T-helper 1 cell (primary cell): Measurements from ENCODE around the gene CCR7.

Source experiments
- DNase-seq, 5 donors: peaks; one replicate each; pipeline ENCODE4 v3.0.0-alpha.2; 2012 to 2020
- total RNA-seq, 4 donors: gene quantifications; one replicate each; lab custom pipeline; 2026; lab: John Stamatoyannopoulos, UW

CCR7 gene, protein sequence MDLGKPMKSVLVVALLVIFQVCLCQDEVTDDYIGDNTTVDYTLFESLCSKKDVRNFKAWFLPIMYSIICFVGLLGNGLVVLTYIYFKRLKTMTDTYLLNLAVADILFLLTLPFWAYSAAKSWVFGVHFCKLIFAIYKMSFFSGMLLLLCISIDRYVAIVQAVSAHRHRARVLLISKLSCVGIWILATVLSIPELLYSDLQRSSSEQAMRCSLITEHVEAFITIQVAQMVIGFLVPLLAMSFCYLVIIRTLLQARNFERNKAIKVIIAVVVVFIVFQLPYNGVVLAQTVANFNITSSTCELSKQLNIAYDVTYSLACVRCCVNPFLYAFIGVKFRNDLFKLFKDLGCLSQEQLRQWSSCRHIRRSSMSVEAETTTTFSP
- 119 to 236 (median 175) reads per million in 4 donors for total RNA-seq

DNA sequence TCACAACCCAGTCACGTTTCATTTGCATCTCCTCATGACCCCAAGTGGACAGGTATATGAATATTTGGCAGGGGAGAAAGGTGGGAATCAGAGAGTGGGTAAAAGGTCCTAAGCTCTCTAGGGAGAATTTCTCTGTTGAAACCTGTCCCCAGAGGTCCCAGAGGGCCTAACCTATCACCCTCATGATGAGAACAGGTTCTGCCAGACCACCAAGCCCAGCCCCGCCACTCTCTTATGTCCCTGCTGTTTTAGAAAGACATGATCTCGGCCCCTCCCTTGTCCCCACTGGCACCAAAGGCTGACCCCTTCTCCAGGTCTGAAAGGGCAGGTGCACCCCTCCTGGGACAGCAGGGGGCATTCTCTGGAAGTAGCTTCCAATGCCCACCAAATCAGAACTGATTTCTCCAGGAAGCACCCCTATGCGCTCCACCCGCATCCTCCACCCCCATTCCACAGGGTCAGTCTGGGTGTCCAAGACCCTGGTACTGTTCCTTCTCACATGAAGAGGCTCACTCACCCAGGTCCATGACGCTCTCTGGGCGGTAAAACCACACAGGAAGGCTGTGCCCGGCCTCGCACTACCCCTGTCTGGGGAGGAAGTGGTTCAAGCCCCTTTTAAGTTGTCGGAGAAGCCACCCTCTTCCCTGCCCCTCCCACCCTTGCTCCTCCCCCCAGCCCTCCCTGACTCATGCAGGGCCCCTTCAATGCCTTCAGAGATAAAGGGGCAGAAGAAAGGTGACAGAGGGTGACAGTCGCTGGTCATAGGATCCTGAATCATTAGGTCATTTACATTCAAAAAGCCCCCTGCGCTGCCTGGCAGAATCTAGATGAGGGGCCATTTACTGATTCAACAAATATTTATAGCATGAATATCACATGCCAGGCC is at the start of gene CCR7:
Gene CCR7 (minus strand): TSS at position 590 of the 886 bp plus-strand sequence. CDS start 63 bp downstream, at position 527.
- DNase-seq, result peak; percentile 72 to 83 (median 80)

DNA sequence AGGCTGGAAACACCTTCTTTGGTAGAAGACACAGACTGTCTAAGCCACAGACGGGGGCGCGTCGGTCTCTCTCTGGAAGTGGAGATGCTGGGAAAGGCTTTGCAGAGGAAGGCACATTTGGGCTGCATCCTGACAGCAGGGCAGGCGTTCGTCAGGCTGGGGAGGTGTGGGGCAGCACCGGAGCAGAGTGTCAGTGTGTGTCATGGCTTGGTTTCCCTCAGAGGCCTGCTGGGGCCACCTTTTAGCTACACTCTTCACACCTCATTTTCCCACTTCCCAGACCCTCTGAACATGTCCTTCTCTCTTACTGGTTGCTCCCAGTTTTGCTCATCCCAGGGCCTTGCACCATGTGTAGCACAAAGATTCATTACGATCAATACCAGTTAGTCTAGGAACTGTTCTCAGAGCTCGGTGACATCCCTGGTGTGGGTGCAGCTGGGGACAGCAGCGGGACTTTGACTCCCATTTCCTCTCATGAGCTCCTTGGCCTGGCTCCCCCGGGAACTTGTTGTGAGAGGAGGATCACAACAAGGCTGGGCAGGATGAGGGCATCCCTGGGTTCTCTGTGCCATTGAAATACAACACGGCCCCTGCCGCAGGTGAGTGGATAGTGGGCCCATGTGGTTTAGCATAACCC is 49.3 kb upstream of the CCR7 start:
- no peak for DNase-seq

DNA sequence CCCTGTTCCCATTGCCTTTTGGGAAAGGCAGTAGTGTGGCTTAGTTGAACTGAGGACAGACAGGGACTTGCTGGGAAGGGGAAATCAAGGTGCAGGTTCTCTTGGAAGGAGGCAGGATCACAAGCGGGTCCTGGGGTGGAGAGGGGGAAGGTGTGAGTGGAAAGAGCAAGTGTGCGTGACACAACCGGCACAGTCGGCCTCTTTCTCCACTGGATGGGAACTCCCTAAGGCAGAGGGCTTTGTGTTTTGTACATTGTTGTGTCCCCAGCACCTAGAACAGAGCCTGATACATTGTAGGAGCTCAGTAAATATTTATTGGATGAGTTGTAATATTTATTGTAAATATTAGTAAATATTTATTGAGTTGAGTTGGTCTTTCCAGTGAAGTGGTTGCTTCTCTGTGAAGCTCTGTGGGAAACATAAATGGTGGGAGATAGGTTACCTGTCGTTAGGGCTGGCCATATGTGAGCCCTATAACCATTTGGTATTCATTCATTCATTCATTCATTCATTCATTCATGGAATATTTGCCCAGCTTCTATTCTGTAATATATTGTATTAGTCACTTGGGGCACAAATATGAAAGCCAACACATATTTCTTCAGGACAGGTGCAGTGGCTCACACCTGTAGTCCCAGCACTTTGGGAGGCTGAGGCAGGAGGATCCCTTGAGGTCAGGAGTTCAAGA is 48.3 kb upstream of the CCR7 start:
- no peak for DNase-seq

DNA sequence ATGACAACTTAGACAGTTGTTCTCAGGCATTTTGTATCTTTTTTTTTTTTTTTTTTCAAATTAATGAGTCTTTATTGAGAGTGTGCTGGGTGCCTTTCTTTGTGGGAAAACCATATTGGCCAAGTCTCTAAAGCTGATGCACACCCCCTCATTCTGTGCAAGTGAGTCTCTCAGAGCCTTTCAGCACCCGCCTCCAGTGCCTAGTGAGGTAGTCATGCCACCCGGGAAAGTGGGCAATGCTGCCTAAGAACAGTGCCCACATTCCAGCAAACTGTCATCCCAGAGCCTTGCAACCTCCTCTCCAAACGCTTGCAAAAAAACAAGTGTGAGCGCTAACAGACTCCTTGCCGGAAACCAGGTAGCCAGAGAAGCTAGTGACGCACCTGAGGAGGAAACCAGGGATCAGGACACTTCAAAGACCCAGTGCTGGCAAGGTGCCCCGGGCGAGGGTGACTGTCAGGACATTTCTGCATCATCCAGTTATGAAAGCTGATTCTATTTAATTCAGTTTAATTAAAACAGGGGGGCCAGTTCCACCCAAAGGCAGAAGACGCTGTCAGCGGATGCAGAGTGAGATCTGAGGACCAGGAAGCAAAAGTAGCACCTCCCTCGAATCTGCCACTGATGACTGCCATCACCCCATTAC is 47.5 kb upstream of the CCR7 start:
- peak; percentile 44 to 82 (median 78) for DNase-seq

DNA sequence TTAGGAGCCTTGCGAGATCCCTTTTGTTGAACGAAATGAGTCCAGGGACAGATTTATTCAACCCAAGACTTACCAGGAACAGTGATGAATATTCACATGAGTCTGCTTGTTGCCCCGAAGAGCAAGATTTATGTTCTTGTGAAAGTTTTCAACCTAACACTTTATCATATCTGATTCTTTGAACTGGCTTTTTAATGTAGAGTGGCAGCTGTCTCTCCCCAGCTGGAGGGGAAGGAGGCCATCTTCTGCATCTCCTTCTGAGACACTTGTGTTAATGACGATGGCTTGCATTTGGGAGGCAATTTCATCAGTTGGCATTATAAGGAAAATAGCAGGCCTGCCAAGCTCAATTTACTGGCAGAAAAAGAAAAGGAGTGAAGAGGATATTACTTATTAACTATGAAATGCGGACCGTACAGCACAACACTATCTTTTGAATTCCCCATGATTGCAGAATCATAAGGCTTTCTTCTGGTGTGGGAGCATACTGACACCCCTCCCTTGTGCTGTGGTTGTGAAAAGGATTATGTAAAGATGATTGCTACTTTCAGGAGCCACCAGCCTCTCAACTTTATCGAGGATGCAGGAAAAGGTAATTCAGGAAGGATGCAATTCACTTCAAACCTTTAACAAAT is 46.7 kb upstream of the CCR7 start:
- DNase-seq, result no peak

DNA sequence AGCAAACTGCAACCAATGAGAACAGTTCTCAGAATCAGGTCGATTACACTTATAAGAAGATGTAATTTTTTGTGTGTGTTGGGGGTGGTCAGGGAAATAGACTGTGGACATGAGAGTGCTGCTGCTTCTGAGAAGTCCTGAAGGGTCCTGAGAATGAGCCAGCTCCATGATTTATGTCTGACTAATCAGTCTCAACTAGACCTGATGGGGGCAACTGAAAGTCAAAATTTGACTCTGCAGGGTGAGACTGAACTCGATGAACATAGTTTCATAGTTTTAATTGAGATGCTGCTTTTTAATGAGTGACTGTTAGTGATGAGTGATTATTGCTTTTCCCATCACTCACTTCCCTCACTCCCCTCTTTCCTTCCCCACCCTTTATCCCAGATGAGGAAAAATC is 45.1 kb upstream of the CCR7 start:
- peak in 1 of 5 donors; percentile 54 for DNase-seq

DNA sequence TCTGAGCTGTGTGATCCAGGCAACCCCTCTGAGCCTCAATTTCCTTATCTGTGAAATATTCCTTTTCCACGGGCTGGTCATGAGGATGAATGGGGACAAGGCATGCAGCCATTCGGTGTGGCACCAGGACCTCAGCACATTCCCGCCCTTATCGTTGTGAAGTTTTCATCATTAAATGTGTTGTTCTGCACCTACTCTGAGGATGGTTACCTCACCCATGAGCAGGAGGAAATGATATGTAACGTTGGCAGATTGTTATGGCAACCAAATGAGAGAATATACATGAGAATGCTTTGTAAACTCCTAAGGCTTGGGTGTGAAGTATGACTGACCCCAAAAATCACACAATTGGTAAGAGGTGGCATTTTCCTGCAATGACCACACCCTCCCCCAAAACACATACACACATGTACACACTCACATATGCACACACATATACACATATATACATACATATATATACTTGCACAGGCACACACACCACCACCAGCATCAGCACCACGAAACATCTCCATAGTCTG is 42.8 kb upstream of the CCR7 start:
- DNase-seq, result peak in 1 of 5 donors; percentile 71

DNA sequence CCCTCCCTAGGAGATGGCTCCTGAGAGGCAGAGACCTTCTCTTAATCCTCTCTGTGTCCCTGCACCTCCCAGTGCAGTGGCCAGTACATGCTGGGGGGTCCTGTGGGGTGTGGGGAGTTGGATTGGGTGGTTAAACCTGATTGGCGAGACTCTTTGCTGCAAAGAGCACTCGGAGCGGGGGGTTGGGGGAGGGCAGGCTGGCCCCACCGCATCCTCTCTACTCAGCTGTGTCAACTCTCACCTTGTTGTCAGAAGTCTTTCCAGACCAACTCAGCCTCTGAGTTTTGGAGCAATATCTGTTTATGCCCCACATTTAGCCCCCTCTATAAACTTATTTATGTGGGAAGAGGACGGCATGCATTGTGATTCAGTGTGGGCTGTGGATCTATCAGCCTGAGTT is 42.4 kb upstream of the CCR7 start:
- DNase-seq, result peak in 2 of 5 donors; percentile 38 to 52

DNA sequence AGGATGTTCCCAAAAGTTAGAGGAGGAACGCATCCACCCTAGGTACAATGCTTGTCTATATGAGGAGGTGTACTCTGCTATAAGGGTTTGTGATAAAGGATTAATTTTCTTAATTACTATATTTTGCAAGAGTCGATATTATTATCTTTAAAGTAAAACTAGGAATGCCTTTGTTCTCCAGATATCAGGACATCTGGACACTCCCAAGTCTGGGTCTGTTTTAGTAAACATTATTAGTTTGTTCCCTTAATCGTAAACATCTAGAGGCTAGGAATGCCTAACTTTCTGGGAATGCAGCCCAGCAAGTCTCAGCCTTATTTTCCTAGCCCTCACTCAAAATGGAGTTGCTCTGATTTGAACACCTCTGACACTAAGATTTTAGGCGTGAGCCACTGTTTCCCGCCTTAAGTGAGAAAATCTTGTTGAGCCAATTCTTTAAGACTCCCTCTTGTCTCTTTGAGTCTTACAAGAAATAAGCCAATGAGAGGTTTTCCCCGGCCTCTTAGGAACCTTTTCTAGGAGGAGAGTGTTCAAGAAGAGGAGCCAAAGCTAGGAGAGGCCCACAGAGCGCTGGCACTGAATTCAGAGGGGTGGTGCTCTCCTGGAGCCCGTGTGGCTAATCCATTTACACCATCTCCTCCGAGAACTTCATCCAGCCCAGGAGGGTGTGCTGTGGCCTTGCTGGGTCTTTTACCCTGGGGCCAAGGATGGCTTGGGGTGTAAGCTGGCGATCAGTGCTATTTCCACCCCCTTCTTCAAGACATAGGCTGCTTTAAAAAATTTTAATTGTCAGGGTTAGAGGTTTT is 41.5 kb upstream of the CCR7 start:
- no peak for DNase-seq

DNA sequence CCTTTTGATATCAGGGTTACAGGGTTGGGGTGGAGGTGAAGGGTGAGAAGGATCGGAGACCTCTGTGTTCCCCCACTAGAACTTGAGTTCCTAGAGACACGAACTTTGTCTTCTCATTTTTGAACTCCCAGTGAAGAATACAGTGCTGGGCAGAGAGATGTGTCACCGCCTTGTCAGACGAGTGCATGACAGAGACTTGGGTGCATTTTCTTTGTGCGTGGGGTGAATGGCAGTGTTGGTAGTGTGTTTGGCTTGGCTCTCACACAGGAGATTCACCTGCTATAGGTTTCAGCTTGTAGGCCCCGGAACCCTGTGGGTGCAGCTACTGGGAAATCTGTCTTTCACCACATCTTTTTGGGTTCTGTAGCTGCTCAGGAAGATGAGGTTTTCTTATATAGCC is 40.0 kb upstream of the CCR7 start:
- peak in 2 of 5 donors; percentile 32 to 74 for DNase-seq

DNA sequence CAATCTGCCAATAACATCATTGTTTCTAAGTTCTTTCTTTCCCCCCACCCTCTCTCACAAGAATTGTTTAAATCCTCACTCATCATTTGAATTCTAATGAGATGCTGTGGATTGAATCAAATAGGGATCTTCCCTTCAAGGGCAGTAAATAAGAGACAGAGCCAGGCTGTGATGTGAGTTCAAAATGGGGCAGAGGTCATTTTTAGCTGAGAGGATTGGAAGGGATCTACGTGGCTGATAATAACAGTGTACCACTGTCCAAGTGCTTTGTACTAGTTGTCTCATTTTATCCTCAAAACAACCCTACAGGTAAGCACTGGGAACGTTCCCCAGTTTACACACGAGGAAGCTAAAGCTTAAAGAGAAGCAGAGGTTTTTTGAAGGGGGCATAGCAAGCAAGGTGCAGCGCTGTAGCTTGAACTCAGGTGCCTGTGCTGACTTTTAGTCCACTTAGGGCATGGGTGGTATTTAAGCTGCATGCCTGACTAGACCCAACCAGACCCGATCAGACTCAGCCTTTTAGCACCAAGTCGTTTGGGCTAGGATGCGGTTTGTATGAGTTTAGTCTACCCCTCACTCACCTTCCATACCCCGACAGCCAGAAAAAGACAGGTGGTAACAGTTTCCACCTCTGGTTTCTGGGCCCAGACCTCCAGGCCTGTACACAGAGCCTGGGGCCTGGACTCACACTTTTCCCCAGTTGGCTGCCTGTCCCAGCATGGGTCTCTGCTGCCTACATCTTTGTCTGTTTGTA is 39.2 kb upstream of the CCR7 start:
- no peak for DNase-seq

DNA sequence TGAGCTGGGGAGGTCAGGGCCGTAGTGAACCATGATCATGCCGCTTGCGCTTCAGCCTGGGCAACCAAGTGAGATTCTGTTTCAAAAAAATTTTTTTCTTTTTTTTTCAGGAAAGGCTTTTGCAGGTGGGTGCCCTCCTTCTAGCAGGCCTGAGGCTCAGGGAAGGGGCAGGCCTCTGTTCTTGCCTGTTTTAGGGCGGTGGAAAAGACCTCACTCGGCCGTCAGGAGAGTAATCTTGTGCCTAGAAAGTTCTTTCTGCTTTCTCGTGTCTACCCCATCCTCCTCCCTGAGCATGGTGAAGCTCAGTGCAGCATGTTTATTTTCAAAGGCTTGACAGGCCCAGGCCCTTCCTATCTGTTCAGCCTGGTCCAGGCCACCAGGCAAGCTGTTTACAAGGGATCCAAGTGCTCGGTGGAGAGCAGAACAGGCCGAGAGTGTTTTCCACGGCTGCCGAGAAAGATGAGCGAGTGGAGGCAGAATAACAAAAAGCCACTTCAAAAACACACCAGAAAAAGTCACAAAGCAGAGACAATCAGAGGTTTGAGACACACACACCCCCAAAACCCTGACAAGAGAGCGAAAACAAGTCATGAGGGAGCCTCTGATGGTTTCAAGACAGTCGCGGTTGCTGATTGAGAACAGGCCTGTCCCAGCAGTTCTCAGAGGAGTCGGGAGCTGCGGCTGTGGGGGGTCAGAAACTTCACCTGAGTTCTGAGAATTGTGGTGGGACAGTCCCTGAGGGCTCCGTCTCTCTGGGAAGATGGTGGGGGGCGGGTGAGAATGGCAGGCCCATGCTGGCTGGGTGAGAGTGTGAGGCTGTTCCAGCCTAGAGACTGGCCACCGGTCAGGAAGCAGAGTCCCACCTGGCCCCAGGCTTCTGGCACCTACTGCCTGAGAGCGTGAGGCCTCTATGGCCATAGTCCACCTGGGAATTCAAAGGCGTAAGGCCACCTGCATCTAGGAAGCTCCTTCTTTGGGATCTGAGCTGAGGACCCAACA is 37.5 kb upstream of the CCR7 start:
- DNase-seq, result peak in 4 of 5 donors; percentile 37 to 72 (median 48)

DNA sequence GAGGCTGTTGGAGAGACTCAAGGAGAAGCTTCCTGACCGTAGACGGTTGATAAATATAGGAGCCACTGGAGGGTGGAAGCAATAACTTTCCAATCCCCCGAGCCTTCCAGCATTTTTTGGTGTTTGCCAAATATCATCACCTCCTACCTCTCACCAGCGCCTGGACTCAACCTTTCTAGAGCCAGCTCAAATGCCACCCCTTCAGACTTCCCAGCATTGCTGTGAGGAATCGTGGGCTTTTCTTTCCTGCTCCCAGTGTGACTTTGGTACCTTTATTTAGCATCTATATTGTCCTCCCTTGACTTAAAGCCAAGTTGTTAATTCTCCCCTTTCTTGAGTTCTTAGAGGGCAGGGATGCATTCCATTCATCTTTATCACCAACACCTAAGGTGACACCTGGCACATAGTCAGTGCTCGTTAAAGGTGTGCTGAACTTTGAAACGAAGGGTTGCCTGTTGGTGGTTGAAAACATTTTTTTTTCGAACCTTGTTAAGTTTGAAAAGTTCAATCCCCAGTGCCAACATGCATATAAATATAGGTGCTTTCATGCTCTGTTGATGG is 35.3 kb upstream of the CCR7 start:
- DNase-seq, result no peak

DNA sequence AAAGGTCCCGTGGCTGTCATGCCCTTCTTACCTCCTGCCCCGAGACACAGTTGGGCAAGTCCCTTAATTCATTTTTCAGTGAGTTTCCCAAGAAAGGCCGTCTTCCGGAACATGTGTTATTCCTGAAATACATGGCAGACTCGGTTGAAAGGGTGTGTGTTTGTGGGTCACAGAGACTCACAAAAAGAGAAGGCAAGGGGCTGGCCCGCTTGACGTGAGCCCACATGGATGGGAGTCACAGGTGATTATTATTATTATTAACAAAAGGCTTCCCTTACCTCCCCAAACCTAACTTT is 34.1 kb upstream of the CCR7 start:
- DNase-seq, result no peak

DNA sequence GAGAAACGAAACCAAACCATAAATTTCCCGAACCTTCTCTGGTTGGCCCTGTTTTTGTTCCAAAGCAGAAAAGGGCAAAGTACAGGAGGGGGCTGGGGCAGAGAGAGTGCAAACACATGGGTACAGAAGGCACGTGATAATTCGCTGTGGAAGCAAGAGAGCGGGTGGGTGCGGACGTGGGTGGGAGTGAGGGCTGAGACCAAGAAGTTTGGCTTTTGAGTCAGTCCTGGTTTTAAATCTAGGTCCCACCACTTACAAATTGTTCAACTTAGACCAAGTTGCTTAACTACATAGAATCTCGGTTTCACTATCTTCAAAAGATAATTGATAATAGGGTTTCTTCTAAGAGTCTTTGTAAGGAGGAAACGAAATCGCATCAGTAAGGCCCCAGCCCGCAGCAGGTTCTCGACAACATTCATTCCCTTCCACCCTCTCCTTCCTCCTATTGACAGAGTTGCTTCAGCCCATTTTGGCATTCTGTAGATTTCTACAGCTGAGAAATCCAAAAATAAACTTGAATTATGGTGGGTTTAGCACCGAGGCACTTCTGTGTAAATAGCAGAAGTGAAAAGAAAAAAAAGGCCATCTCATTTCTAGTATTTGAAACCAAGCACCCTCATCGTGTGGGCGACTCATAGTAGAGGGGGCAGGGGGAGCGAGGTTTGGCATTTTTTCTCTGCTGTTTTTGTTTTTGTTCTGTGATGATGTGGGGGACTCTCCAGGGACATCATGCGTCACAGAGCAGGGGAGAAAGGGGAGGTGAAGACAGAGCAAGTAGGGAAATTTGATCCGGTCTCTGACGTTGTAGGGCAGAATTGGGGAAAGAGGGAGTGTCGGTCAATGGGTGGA is 33.6 kb upstream of the CCR7 start:
- DNase-seq, result peak; percentile 30 to 76 (median 61)

DNA sequence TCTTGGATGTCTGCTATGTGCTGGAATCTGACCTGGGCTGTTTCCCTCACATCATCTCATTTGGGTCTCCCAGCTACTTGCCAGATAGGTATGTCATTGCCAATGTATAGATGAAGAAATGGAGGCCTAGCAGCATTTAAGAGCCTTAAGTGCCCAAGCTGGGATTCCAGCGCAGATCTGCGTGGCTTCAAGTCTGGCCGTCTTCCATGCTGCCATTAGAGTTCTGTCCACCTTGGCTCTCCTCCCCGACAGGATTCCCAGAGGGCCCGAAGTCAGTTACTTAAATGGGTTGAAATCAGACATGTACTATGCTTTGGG is 33.0 kb upstream of the CCR7 start:
- no peak for DNase-seq

DNA sequence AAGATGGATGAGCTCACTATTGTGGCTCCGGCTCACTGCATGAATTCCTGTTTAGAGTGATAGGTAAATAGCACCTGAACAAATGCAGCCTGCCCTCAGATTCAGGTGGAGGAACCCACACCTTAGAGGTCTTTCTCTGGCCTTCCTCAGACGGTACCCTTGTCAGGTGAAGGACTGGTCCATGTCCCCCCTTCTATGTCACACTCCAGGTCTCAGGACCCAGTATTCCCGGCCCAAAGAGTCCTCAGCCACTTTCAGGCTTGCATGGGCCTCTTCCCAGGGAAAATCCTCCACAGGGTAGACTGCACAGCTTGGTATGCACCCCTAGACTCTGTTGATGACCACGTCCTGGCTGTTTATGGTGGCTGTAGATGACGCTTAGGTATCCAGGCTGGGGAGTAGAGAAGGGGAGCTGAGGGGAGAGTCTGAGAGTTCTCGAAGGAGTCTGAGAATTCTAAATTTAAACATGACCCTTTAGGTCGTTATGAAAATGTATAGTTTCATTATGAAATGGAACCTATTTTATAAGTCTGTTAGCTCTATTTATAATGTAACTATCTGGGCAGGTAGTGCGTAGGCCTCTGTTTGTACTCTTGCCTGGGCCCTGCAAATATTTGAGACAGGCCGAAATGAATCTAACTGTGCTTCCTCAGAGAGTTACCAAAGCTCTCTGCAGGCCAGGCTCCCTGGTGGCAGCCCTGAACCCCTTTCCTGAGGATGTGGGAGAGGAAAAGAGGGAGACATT is 32.5 kb upstream of the CCR7 start:
- DNase-seq, result no peak
